ENCODE data around the gene BLMH. TPM values are rescaled to one million over a fixed set of nuclear protein-coding genes. Genes with fewer than 3 reads are reported as not detected.

Gene BLMH
- total and polyA plus RNA-seq, 10 of the 15 experiments (the other 5 are each of a cell fraction or from before 2014, with no cell fraction given), result 16.1 to 63.9 (median 54.0) TPM

DNA sequence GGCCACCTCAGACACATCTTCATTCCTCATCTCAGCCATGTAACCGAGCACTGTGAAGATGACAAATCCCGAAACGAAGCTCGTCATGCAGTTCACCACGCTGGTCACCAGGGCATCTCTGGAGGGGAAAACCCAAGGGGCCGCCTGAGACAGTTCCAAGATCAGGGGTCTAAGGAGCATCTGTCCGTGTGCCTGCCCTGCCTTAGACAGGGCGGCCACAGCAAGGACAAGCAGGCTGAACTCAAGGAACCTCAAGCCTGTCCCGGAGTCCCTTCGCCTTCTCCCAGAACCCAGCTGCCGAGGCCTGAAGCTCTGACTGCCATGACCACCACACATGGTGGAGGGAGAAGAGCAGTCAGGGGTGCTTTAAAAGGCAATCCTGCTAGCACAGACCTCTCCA is 79.0 kb downstream of the BLMH start (continued):
- no peak for TF ChIP-seq ZNF592 (IDR thresholded peaks at IDR 0.05)
- no peak for TF ChIP-seq JUND (IDR thresholded peaks at IDR 0.05; ENCODE audit: low read depth, low read length)
- TF ChIP-seq CREB1 (IDR thresholded peaks at IDR 0.05; ENCODE audit: low read depth), result peak; percentile 79
- no peak for TF ChIP-seq CBX5 (IDR thresholded peaks at IDR 0.05; ENCODE audit: low read depth)
- TF ChIP-seq POLR2AphosphoS5 (IDR thresholded peaks at IDR 0.05; ENCODE audit: low read length), result peak; percentile 62; the same call in 1 of the 2 replicates
- TF ChIP-seq CHD4 (IDR thresholded peaks at IDR 0.05), result no peak
- peak; percentile 90 for TF ChIP-seq RUNX3 (IDR thresholded peaks at IDR 0.05; ENCODE audit: low read length)
- TF ChIP-seq SP1 (IDR thresholded peaks at IDR 0.05; ENCODE audit: low read depth, low read length), result peak; percentile 41
- TF ChIP-seq IKZF2 (IDR thresholded peaks at IDR 0.05), result peak in 1 of 2 experiments; percentile 57; a peak in 2 of 4 replicates
- TF ChIP-seq, protein P1, sequence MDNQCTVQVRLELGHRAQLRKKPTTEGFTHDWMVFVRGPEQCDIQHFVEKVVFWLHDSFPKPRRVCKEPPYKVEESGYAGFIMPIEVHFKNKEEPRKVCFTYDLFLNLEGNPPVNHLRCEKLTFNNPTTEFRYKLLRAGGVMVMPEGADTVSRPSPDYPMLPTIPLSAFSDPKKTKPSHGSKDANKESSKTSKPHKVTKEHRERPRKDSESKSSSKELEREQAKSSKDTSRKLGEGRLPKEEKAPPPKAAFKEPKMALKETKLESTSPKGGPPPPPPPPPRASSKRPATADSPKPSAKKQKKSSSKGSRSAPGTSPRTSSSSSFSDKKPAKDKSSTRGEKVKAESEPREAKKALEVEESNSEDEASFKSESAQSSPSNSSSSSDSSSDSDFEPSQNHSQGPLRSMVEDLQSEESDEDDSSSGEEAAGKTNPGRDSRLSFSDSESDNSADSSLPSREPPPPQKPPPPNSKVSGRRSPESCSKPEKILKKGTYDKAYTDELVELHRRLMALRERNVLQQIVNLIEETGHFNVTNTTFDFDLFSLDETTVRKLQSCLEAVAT (IDR thresholded peaks at IDR 0.05), result no peak
- 0 out of 2 replicates have a peak, but pooled peaks have one; percentile 16 for TF ChIP-seq RB1 (IDR thresholded peaks at IDR 0.05; ENCODE audit: borderline replicate concordance)
- no peak for TF ChIP-seq FOXK2 (IDR thresholded peaks at IDR 0.05)
- TF ChIP-seq ZNF24 (IDR thresholded peaks at IDR 0.05), result no peak
- TF ChIP-seq ZNF622 (IDR thresholded peaks at IDR 0.05), result no peak
- no peak for TF ChIP-seq ZSCAN29 (IDR thresholded peaks at IDR 0.05)
- TF ChIP-seq, protein P2, sequence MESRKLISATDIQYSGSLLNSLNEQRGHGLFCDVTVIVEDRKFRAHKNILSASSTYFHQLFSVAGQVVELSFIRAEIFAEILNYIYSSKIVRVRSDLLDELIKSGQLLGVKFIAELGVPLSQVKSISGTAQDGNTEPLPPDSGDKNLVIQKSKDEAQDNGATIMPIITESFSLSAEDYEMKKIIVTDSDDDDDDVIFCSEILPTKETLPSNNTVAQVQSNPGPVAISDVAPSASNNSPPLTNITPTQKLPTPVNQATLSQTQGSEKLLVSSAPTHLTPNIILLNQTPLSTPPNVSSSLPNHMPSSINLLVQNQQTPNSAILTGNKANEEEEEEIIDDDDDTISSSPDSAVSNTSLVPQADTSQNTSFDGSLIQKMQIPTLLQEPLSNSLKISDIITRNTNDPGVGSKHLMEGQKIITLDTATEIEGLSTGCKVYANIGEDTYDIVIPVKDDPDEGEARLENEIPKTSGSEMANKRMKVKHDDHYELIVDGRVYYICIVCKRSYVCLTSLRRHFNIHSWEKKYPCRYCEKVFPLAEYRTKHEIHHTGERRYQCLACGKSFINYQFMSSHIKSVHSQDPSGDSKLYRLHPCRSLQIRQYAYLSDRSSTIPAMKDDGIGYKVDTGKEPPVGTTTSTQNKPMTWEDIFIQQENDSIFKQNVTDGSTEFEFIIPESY (IDR thresholded peaks at IDR 0.05), result no peak
- no peak for TF ChIP-seq KDM1A (IDR thresholded peaks at IDR 0.05; ENCODE audit: borderline replicate concordance)
- TF ChIP-seq ZBED1 (IDR thresholded peaks at IDR 0.05; ENCODE audit: borderline replicate concordance), result no peak
- 0 out of 2 replicates have a peak, but pooled peaks have one; percentile 29 for TF ChIP-seq RAD21 (IDR thresholded peaks at IDR 0.05; ENCODE audit: insufficient read depth, low read depth, low read length)
- no peak for TF ChIP-seq E2F4 (IDR thresholded peaks at IDR 0.05; ENCODE audit: low read depth, low read length)
- TF ChIP-seq, protein P3, sequence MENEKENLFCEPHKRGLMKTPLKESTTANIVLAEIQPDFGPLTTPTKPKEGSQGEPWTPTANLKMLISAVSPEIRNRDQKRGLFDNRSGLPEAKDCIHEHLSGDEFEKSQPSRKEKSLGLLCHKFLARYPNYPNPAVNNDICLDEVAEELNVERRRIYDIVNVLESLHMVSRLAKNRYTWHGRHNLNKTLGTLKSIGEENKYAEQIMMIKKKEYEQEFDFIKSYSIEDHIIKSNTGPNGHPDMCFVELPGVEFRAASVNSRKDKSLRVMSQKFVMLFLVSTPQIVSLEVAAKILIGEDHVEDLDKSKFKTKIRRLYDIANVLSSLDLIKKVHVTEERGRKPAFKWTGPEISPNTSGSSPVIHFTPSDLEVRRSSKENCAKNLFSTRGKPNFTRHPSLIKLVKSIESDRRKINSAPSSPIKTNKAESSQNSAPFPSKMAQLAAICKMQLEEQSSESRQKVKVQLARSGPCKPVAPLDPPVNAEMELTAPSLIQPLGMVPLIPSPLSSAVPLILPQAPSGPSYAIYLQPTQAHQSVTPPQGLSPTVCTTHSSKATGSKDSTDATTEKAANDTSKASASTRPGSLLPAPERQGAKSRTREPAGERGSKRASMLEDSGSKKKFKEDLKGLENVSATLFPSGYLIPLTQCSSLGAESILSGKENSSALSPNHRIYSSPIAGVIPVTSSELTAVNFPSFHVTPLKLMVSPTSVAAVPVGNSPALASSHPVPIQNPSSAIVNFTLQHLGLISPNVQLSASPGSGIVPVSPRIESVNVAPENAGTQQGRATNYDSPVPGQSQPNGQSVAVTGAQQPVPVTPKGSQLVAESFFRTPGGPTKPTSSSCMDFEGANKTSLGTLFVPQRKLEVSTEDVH (IDR thresholded peaks at IDR 0.05; ENCODE audit: low read depth, partially characterized antibody), result no peak
- TF ChIP-seq TCF12 (IDR thresholded peaks at IDR 0.05; ENCODE audit: low read depth, low read length), result 0 out of 2 replicates have a peak, but pooled peaks have one; percentile 45

Measured in GM12878 (cell line).